Prostate gland (tissue), 2 donors: ENCODE data around the gene GKN2.

Source experiments
- POLR2AphosphoS5 ChIP-seq: sonication (generic); formaldehyde crosslinking; IDR thresholded peaks from one replicate; pipeline ENCODE4 v1.6.1; 2017; ENCODE audit warnings: antibody characterized with exemption
- TF ChIP-seq, protein P1 (sequence below), 4 experiments: fragments of 200-600 bp in 2 of 4; fragments of 450-650 bp in 2 of 4; sonication (generic) in 2 of 4; IDR thresholded peaks; 1 replicate in 3 of 4; 2 replicates in 1 of 4; pipeline ENCODE4 v1.5.1; 2016 to 2019; ENCODE audit warnings: antibody characterized with exemption in 4 of 4, mild to moderate bottlenecking in 2 of 4, moderate library complexity in 2 of 4

DNA sequence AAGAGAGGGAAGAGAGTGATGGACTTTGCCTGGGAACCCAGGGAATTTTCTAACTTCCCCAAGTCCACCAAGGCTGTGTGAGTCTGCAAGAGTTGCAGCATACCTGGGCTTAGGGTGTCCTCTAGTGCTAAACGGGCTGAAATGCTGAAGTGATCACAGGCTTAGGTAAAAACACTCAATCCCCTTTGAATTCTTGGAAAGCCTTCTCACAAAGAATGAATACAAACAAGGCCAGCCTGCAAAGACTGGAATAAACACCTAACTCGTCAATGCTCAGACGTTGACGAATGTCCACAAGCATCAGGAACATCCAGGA lies 51.5 kb downstream of the GKN2 start:
- TF ChIP-seq, protein P1, sequence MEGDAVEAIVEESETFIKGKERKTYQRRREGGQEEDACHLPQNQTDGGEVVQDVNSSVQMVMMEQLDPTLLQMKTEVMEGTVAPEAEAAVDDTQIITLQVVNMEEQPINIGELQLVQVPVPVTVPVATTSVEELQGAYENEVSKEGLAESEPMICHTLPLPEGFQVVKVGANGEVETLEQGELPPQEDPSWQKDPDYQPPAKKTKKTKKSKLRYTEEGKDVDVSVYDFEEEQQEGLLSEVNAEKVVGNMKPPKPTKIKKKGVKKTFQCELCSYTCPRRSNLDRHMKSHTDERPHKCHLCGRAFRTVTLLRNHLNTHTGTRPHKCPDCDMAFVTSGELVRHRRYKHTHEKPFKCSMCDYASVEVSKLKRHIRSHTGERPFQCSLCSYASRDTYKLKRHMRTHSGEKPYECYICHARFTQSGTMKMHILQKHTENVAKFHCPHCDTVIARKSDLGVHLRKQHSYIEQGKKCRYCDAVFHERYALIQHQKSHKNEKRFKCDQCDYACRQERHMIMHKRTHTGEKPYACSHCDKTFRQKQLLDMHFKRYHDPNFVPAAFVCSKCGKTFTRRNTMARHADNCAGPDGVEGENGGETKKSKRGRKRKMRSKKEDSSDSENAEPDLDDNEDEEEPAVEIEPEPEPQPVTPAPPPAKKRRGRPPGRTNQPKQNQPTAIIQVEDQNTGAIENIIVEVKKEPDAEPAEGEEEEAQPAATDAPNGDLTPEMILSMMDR (IDR thresholded peaks at IDR 0.05), result no peak
- no peak for TF ChIP-seq POLR2AphosphoS5
